H9 (cell line): ENCODE results near the gene ZNF444. TPM values are rescaled to one million over a fixed set of nuclear protein-coding genes. Genes with fewer than 3 reads are reported as not detected.

Experiments
- DNase-seq: peaks from one replicate; pipeline ENCODE4 v3.0.0-alpha.2; 2017
- H2AFZ ChIP-seq: one replicate; pipeline ENCODE4 v1.6.1; 2013; ENCODE audit warnings: mild to moderate bottlenecking, low read length, control low read depth, moderate library complexity
- H2AK5ac ChIP-seq: 2 replicates; pipeline ENCODE4 v1.6.1; 2013; ENCODE audit warnings: low read length, control low read depth, mixed read lengths; ENCODE audit not compliant: insufficient read length
- H2BK120ac ChIP-seq: one replicate; pipeline ENCODE4 v1.6.1; 2013; ENCODE audit warnings: low read depth, mild to moderate bottlenecking, low read length, control low read depth, inconsistent platforms; ENCODE audit not compliant: poor library complexity, severe bottlenecking
- H2BK12ac ChIP-seq: 2 replicates; pipeline ENCODE4 v1.6.1; 2013; ENCODE audit warnings: low read length, control low read depth, mixed read lengths, low read depth; ENCODE audit not compliant: insufficient read length
- H2BK15ac ChIP-seq: 2 replicates; pipeline ENCODE4 v1.6.1; 2013; ENCODE audit warnings: low read depth, low read length, control low read depth
- H2BK20ac ChIP-seq: one replicate; pipeline ENCODE4 v1.6.1; 2013; ENCODE audit warnings: low read depth, mild to moderate bottlenecking, low read length, control low read depth, inconsistent platforms; ENCODE audit not compliant: poor library complexity, severe bottlenecking
- H2BK5ac ChIP-seq: 2 replicates; pipeline ENCODE4 v1.6.1; 2013; ENCODE audit warnings: low read length, control low read depth, mixed read lengths; ENCODE audit not compliant: insufficient read length
- H3K14ac ChIP-seq: 2 replicates; pipeline ENCODE4 v1.6.1; 2013; ENCODE audit warnings: low read length, control low read depth; ENCODE audit not compliant: insufficient read depth
- H3K18ac ChIP-seq: 2 replicates; pipeline ENCODE4 v1.6.1; 2013; ENCODE audit warnings: low read depth, mild to moderate bottlenecking, mixed read lengths, low read length, control low read depth; ENCODE audit not compliant: insufficient read length
- H3K23ac ChIP-seq: 2 replicates; pipeline ENCODE4 v1.6.1; 2013; ENCODE audit warnings: low read length, control low read depth, mixed read lengths, low read depth; ENCODE audit not compliant: insufficient read length
- H3K23me2 ChIP-seq: 2 replicates; pipeline ENCODE4 v1.6.1; 2013; ENCODE audit warnings: low read depth, mild to moderate bottlenecking, mixed read lengths, low read length, control low read depth; ENCODE audit not compliant: insufficient read length, poor library complexity, severe bottlenecking
- H3K27ac ChIP-seq: 2 replicates; pipeline ENCODE4 v1.5.1; 2013; ENCODE audit warnings: low read length, control low read depth, mixed read lengths, low read depth; ENCODE audit not compliant: insufficient read length
- H3K27me3 ChIP-seq: 2 replicates; pipeline ENCODE4 v1.6.1; 2013; ENCODE audit warnings: low read length, control low read depth, inconsistent platforms; ENCODE audit not compliant: insufficient read depth
- H3K4ac ChIP-seq: 2 replicates; pipeline ENCODE4 v1.6.1; 2013; ENCODE audit warnings: low read depth, mild to moderate bottlenecking, control low read depth, inconsistent platforms, low read length, moderate library complexity
- H3K4me1 ChIP-seq: 2 replicates; pipeline ENCODE4 v1.6.1; 2013; ENCODE audit warnings: low read length, control low read depth, inconsistent platforms; ENCODE audit not compliant: insufficient read depth
- H3K4me2 ChIP-seq: 2 replicates; pipeline ENCODE4 v1.6.1; 2013; ENCODE audit warnings: low read length, control low read depth, mixed read lengths; ENCODE audit not compliant: insufficient read length, insufficient read depth
- H3K56ac ChIP-seq: 2 replicates; pipeline ENCODE4 v1.6.1; 2013; ENCODE audit warnings: low read depth, mild to moderate bottlenecking, mixed read lengths, low read length, control low read depth; ENCODE audit not compliant: insufficient read length
- H3K79me1 ChIP-seq: 2 replicates; pipeline ENCODE4 v1.6.1; 2013; ENCODE audit warnings: low read depth, mild to moderate bottlenecking, moderate library complexity, low read length, control low read depth, inconsistent platforms; ENCODE audit not compliant: insufficient read depth, poor library complexity, severe bottlenecking
- H3K79me2 ChIP-seq: 2 replicates; pipeline ENCODE4 v1.6.1; 2013; ENCODE audit warnings: low read length, control low read depth, inconsistent platforms; ENCODE audit not compliant: insufficient read depth
- H3K9ac ChIP-seq: 2 replicates; pipeline ENCODE4 v1.6.1; 2013; ENCODE audit warnings: low read length, control low read depth, mixed read lengths; ENCODE audit not compliant: insufficient read length; ENCODE audit errors: extremely low read depth
- H3K9me3 ChIP-seq: one replicate; pipeline ENCODE4 v1.6.1; 2013; ENCODE audit warnings: low read depth, low read length, inconsistent platforms; ENCODE audit not compliant: control insufficient read depth
- H3T11ph ChIP-seq: one replicate; pipeline ENCODE4 v1.6.1; 2013; ENCODE audit warnings: mild to moderate bottlenecking, low read length, control low read depth, inconsistent platforms
- H4K20me1 ChIP-seq: one replicate; pipeline ENCODE4 v1.6.1; 2013; ENCODE audit not compliant: control insufficient read depth, insufficient read length, insufficient read depth
- H4K5ac ChIP-seq: 2 replicates; pipeline ENCODE4 v1.6.1; 2013; ENCODE audit warnings: low read depth, mild to moderate bottlenecking, mixed read lengths, low read length, control low read depth; ENCODE audit not compliant: insufficient read length
- H4K8ac ChIP-seq: replicated peaks from 2 replicates; pipeline ENCODE4 v1.6.1; 2013; ENCODE audit warnings: low read length, control low read depth, mixed read lengths, low read depth; ENCODE audit not compliant: insufficient read length
- H4K91ac ChIP-seq: 2 replicates; pipeline ENCODE4 v1.6.1; 2013; ENCODE audit warnings: low read depth, mild to moderate bottlenecking, moderate library complexity, mixed read lengths, low read length, control low read depth; ENCODE audit not compliant: insufficient read length
- H3K27ac Mint-ChIP-seq, 3 experiments: 2 replicates in 2 of 3; 3 replicates in 1 of 3; pipeline ENCODE4 v1.8.0; 2020 to 2021; ENCODE audit warnings: mixed read lengths in 3 of 3, mild to moderate bottlenecking in 1 of 3, moderate library complexity in 1 of 3
- H3K27me3 Mint-ChIP-seq: 2 replicates; pipeline ENCODE4 v1.8.0; 2021; ENCODE audit warnings: low read depth, mild to moderate bottlenecking, moderate library complexity, mixed read lengths
- H3K36me3 Mint-ChIP-seq, 3 experiments: 2 replicates in 2 of 3; 3 replicates in 1 of 3; pipeline ENCODE4 v1.8.0; 2020 to 2021; ENCODE audit warnings: low read depth in 3 of 3, mixed read lengths in 3 of 3; ENCODE audit not compliant: insufficient read depth in 1 of 3
- H3K4me1 Mint-ChIP-seq, 2 experiments: 2 replicates each; pipeline ENCODE4 v1.8.0; 2020; ENCODE audit warnings: mixed read lengths in 2 of 2
- H3K4me3 Mint-ChIP-seq, 2 experiments: 2 replicates in 1 of 2; 3 replicates in 1 of 2; pipeline ENCODE4 v1.8.0; 2020 to 2021; ENCODE audit warnings: mild to moderate bottlenecking in 2 of 2, mixed read lengths in 2 of 2, moderate library complexity in 1 of 2
- H3K9me3 Mint-ChIP-seq, 2 experiments: 2 replicates in 1 of 2; 3 replicates in 1 of 2; pipeline ENCODE4 v1.8.0; 2020; ENCODE audit warnings: mild to moderate bottlenecking in 2 of 2, mixed read lengths in 2 of 2, moderate library complexity in 1 of 2
- WGBS: extraction: QIAGEN DNeasy Blood & Tissue Kit; methylation state at CpG from one replicate; pipeline ENCODE4 v1.1.7; 2013; ENCODE audit warnings: missing lambda C conversion rate, low lambda C conversion rate, mixed read lengths; ENCODE audit not compliant: insufficient read length; ENCODE audit errors: extremely low coverage; 5-methylcytosine and 5-hydroxymethylcytosine counted together
- total RNA-seq: library from RNA; stranded (reverse); gene quantifications from 2 replicates; pipeline ENCODE4 v1.2.1, GENCODE V29; 2021
- TF ChIP-seq, protein P1 (sequence below): fragments of 200-600 bp; sonication (generic); conservative IDR thresholded peaks from 3 replicates; pipeline ENCODE4 v1.8.0; 2021; ENCODE audit warnings: antibody characterized with exemption, mild to moderate bottlenecking

The ZNF444 gene
- total RNA-seq, 1 experiment from 2014 or later = 49.7 TPM

DNA sequence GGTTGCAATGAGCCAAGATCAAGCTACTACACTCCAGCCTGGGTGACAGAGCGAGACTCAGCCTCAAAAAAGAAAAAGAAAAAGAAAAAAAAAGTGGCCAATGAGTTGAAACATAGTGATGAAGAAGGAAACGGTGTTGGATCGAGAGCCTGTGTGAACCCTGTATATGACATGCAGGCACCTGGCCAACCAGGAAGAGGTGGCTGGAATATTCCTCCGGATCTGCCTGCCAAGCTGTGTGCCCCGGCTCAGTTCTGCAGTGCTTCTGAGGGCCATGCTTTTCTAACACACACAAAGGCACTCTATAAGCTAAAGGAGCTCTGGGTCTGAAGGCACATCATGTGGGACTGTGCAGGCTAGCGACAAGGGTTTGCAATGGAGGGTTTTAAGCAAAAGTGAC lies 3.7 kb upstream of the ZNF444 start:
- Mint-ChIP-seq H3K9me3 (0 out of 5 replicates have a peak, but pooled peaks cover 0 to 2% of the 10 kb centered on the region in 2 experiments), H3K4me1 (peaks cover 42 to 44% of the 10 kb centered on the region in 2 experiments), H3K4me3 (peak overlapping the region in 1 of 2 experiments; percentile 27; a peak in 1 of 5 replicates), H3K27me3 (no peaks in the 10 kb centered on the region), H3K36me3 (no peaks in the 10 kb centered on the region), H3K27ac (peak overlapping the region; percentile 76 to 93 (median 91); a peak in 6 of 7 replicates)
- H3K79me1 ChIP-seq = no peaks in the 10 kb centered on the region
- 0 out of 2 replicates have a peak overlapping the region, but pooled peaks have one; percentile 49 for H2BK15ac ChIP-seq
- H3K9ac ChIP-seq = no peak overlapping the region
- no peak overlapping the region for H3K56ac ChIP-seq
- no peak overlapping the region for H2AFZ ChIP-seq
- TF ChIP-seq, protein P1, sequence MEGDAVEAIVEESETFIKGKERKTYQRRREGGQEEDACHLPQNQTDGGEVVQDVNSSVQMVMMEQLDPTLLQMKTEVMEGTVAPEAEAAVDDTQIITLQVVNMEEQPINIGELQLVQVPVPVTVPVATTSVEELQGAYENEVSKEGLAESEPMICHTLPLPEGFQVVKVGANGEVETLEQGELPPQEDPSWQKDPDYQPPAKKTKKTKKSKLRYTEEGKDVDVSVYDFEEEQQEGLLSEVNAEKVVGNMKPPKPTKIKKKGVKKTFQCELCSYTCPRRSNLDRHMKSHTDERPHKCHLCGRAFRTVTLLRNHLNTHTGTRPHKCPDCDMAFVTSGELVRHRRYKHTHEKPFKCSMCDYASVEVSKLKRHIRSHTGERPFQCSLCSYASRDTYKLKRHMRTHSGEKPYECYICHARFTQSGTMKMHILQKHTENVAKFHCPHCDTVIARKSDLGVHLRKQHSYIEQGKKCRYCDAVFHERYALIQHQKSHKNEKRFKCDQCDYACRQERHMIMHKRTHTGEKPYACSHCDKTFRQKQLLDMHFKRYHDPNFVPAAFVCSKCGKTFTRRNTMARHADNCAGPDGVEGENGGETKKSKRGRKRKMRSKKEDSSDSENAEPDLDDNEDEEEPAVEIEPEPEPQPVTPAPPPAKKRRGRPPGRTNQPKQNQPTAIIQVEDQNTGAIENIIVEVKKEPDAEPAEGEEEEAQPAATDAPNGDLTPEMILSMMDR = no peak
- no peak overlapping the region for H2BK120ac ChIP-seq
- H4K8ac ChIP-seq = no peak overlapping the region
- peaks cover 7% of the 10 kb centered on the region; the same call in 1 of the 2 replicates for H3K4me1 ChIP-seq
- H3T11ph ChIP-seq = no peak overlapping the region
- no peak overlapping the region for H2BK5ac ChIP-seq
- no peak overlapping the region for H3K4me2 ChIP-seq
- H3K27ac ChIP-seq = no peak overlapping the region
- no peak overlapping the region for H2BK20ac ChIP-seq
- no peak overlapping the region for H3K23ac ChIP-seq
- no CpG with 5 or more reads among the region's 6 CpGs for WGBS
- no peaks in the 10 kb centered on the region for H3K27me3 ChIP-seq
- H3K18ac ChIP-seq = no peak overlapping the region
- DNase-seq = no peak
- no peak overlapping the region for H2BK12ac ChIP-seq
- no peak overlapping the region for H3K4ac ChIP-seq
- H3K79me2 ChIP-seq = peaks cover 1% of the 10 kb centered on the region; the same call in 1 of the 2 replicates
- no peaks in the 10 kb centered on the region for H3K9me3 ChIP-seq
- no peak overlapping the region for H4K5ac ChIP-seq
- H3K14ac ChIP-seq = no peak overlapping the region
- no peaks in the 10 kb centered on the region for H4K20me1 ChIP-seq
- no peak overlapping the region for H4K91ac ChIP-seq
- peaks cover 13% of the 10 kb centered on the region for H3K23me2 ChIP-seq
- H2AK5ac ChIP-seq = no peak overlapping the region
